Islet of Langerhans (tissue), 1 donor: ENCODE results near the gene ZXDC.

Experiments
- FAIRE-seq: peaks from one replicate; lab custom pipeline; 2011; peaks lifted over from hg19 to GRCh38; lab: Jason Lieb, UNC

ZXDC gene

GRCh38 chr3:126415661-126416591 is 59.8 kb downstream of the ZXDC start:
- FAIRE-seq: no peak

GRCh38 chr3:126414961-126415660 is 60.6 kb downstream of the ZXDC start:
- FAIRE-seq: no peak

GRCh38 chr3:126414406-126414805 is 61.3 kb downstream of the ZXDC start:
- FAIRE-seq: no peak

- FAIRE-seq: no peak
Measured at GRCh38 chr3:126413693-126414080, 62.0 kb downstream of the ZXDC start.

GRCh38 chr3:126412841-126413692 is 62.6 kb downstream of the ZXDC start:
- no peak for FAIRE-seq

- no peak for FAIRE-seq
Measured at GRCh38 chr3:126408099-126408498, 67.6 kb downstream of the ZXDC start.

- no peak for FAIRE-seq
Measured at GRCh38 chr3:126407412-126408044, 68.2 kb downstream of the ZXDC start.

GRCh38 chr3:126406389-126407296 is 69.0 kb downstream of the ZXDC start:
- no peak for FAIRE-seq

- FAIRE-seq: no peak
Measured at GRCh38 chr3:126402666-126403302, 72.9 kb downstream of the ZXDC start.

- FAIRE-seq: no peak
Measured at GRCh38 chr3:126402178-126402577, 73.5 kb downstream of the ZXDC start.

GRCh38 chr3:126401611-126402160 is 74.0 kb downstream of the ZXDC start:
- no peak for FAIRE-seq

GRCh38 chr3:126399756-126400155 is 75.9 kb downstream of the ZXDC start:
- no peak for FAIRE-seq

- FAIRE-seq: no peak
Measured at GRCh38 chr3:126399351-126399735, 76.3 kb downstream of the ZXDC start.

GRCh38 chr3:126398423-126399350 is 77.0 kb downstream of the ZXDC start:
- FAIRE-seq: no peak

- FAIRE-seq: no peak
Measured at GRCh38 chr3:126397610-126398422, 77.9 kb downstream of the ZXDC start.

- no peak for FAIRE-seq
Measured at GRCh38 chr3:126396536-126396935, 79.2 kb downstream of the ZXDC start.

GRCh38 chr3:126395846-126396513 is 79.7 kb downstream of the ZXDC start:
- no peak for FAIRE-seq

- no peak for FAIRE-seq
Measured at GRCh38 chr3:126394977-126395321, 80.7 kb downstream of the ZXDC start.
